Adrenal gland (tissue), 5 donors: ENCODE data around the gene GPATCH2L.

Experiments
- POLR2A ChIP-seq, 2 donors: fragments of 450-650 bp; IDR thresholded peaks; one replicate each; pipeline ENCODE4 v1.6.1; 2017; ENCODE audit warnings: antibody characterized with exemption in 2 of 2, mild to moderate bottlenecking in 2 of 2, moderate library complexity in 1 of 2
- TF ChIP-seq, protein P1 (sequence below), 6 experiments: fragments of 450-650 bp in 4 of 6; fragments of 200-600 bp in 2 of 6; sonication (generic) in 1 of 6; IDR thresholded peaks; 1 replicate in 5 of 6; 2 replicates in 1 of 6; pipeline versions ENCODE4 v1.5.1 to v1.8.0; 2016 to 2021; ENCODE audit warnings: antibody characterized with exemption in 6 of 6, mild to moderate bottlenecking in 2 of 6, moderate library complexity in 1 of 6
- donor health status: DM: no; HTN: no; CAD: no.

DNA sequence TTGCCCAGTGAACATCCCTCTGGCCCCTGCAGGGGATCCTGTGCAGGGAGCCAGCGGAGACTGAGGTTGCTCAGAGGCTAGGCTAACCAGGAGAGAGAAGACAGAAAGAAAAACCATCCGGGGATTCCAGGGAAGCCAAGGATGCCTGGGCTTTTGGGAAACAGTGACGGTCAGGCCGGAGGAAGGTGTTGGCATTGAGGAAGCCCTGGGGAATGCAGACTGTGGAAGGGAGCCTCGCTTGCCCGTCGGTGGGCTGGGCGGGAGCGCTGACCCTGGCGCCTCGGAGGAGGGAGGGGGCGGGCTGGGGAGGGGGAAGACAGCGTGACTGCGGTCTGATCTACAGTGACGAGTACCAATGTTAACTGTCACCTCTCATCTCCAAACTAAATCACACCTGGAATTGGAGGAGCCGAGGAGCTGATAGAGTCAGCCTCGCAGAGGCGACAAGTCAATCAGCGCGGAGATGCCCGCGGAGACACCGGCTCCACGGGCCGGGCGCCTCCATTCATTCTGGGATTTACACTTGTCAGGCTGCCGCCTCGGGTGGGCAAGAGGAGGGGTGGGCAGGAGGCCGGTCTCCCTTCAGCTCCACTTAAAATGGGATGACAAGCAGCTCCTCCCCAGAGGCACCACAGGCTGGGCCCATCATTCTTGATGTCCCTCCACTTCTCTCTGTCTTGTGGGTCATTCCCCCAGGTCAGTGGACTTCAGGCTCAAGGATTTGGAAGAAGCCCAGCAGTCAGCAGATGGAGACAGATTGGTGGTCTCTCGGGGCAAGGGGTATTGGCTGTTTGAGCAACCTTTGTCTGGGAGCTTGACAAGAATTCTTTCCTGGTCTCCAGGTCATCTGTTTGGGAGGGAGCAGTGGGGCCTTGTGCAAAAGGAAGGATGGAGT, 20.4 kb upstream of the GPATCH2L start:
- TF ChIP-seq, protein P1, sequence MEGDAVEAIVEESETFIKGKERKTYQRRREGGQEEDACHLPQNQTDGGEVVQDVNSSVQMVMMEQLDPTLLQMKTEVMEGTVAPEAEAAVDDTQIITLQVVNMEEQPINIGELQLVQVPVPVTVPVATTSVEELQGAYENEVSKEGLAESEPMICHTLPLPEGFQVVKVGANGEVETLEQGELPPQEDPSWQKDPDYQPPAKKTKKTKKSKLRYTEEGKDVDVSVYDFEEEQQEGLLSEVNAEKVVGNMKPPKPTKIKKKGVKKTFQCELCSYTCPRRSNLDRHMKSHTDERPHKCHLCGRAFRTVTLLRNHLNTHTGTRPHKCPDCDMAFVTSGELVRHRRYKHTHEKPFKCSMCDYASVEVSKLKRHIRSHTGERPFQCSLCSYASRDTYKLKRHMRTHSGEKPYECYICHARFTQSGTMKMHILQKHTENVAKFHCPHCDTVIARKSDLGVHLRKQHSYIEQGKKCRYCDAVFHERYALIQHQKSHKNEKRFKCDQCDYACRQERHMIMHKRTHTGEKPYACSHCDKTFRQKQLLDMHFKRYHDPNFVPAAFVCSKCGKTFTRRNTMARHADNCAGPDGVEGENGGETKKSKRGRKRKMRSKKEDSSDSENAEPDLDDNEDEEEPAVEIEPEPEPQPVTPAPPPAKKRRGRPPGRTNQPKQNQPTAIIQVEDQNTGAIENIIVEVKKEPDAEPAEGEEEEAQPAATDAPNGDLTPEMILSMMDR (IDR thresholded peaks at IDR 0.05) = no peak
- TF ChIP-seq POLR2A (IDR thresholded peaks at IDR 0.05) = no peak
